HG03139 (cell line): ENCODE data around the gene MME.
A peak's percentile ranks its signal among the peaks of the same experiment; 100 is the strongest.

Source experiments
- ATAC-seq: cut with Tn5 transposase; IDR thresholded peaks from one replicate; pipeline ENCODE4 v1.9.1; 2021; ENCODE audit not compliant: unreplicated experiment

MME gene

DNA sequence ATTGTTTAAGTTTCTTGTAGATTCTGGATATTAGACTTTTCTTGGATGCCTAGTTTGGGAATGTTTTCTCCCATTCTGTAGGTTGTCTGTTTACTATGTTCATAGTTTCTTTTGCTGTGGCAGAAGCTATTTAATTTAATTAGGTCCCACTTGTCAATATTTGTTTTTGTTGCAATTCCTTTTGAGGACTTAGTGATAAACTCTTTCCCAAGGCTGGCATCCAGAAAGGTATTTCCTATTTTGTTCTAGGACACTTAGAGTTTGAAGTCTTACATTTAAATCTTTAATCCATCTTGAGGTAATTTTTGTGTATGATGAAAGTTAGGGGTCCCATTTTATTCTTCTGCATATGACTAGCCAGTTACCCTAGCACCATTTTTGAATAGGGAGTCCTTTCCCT, 54.9 kb downstream of the MME start:
- ATAC-seq: no peak

DNA sequence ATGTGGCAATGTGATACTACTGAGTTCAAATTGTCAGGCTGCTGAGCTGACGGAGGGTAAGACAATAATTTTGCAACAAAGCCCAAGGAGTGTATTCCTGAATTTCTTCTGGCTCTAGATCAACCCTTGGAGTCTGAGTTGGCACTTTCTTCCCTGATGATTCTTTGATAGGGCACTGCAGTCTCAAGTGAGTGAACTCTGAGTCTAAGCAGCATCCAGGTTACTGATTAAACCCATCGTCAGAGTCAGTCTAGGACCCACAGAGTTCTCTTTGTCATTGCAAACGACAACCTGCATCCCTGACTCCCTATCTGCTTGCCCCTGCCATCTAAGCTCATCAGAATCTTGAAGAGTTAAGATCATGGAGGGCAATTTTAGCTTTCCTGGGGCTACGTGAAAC, 58.6 kb downstream of the MME start:
- ATAC-seq: no peak

DNA sequence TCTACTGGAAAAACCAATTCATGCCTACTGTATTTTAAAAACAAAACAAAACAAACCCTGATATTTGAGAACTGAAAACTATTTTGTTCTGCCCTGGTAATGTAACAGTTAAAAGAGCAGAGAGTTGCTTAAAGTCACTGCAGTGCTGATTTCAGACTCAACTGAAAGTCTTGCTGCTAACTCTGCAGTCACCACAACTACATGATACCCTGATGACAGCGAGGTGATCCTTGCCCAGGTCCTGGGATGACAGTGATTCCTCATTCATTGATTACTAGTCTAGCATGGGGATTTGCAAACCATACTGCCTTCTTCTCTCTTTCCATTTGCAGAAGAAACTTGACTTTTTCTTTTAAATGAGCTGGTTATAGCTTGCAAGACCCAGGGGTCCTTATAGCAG, 67.5 kb downstream of the MME start:
- ATAC-seq: no peak

DNA sequence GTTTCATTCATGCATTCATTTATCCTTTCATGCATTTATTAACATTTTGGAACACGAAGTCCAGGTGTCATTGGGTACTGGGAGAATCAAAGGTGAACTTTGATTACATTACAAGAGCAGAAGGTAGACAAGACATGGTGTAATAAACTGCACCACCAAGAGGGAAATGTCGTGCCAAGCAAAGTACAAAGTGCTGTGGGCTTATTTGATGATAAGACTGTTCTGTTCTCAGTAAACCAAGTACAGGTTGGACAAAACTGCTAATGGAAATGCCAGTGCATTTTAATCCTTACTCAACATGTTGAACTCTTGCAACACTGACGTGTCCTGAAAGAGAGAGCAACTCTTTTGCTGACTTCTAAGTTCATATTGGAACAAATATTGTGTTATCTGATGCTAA, 69.4 kb downstream of the MME start:
- ATAC-seq: no peak

DNA sequence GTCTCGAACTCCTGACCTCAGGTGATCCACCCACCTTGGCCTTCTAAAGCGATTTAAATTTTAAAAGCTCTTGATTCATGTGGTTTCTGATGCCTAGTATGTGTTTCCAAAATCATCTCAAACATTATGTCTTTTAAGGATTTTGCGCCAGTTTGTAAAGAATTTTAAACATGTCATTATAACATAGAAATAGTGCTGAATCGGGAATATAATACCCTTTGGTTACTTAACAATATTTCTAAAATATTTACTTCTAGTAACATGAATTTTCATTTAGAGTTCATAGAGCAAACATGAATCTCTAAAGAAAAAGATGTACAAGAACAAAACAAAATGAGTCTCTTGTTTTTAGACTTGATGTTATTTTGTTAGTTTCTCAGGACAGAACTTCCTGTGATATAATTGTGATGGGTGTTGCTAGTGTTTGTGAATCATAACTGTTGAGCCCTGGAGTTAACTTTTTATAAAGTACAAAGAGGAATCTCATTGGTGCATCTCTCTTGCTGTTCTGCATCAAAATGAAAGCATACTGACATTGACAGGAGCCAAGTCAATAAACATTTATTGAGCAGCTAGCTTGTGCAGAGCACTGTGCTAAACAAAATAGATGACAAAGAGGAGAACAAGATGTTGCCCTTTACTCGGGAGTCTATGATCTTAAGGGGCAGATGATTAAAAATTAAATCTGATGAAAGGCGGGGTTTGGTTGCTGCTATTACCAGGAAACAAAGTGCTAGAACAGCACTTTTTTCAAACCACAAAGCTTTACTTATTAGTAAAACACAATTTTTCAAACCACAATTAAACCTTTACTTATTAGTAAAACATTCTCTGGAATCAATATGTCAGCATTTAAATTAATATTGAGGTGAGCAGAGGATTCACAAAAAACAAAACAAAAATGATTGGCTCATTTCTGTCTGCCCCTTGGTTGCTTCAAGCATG, 73.4 kb downstream of the MME start:
- no peak for ATAC-seq

DNA sequence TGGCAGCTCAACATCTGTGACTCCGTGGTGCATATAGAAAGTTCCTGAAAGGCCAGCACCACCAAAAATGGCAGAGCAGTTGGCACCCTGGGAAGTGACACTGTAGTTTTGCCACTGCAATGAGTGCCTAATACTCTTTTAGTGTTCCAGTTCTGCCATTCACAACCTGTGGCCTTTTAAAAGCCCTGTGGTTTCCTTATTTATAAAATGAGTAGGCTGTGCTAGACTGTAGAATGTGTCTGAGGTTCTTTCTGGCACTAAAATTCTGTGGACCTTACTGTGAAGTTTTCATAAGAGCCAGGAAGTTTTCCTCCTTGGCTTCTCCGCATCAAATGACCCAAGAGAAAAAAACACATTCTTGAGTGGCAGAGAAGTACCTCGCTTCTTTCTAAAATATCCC, 74.1 kb downstream of the MME start:
- ATAC-seq: no peak

DNA sequence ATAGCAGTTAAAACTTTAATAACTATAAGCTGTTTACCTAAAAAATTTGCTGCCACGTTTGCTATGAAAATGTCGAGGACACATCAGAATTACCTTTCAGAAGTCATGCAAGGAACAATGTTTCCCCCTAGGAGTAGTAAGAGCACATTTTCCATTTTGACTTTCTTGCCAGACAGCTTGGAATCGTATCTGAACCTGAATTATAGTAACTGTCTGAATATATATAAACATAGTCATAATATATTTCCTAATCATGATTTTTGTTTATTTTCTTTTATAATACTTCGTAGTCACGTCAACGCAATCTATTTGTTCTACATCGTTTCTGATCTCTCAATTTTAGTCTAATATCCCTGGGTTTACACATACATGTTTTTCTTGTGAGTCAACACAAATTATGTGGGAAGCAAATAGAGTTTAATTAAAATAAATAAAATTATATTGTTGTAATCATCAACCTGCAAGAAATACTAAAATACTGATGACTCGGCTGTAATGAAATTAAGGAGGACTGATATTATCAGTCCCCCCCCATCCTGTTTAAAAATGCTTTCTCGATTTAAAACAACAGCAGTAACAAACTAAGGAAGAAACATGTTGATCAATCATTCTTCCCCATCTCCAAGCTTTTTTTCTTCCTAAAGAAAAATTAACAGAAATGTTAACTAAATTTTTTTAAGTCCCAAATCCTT, 78.4 kb downstream of the MME start:
- no peak for ATAC-seq

DNA sequence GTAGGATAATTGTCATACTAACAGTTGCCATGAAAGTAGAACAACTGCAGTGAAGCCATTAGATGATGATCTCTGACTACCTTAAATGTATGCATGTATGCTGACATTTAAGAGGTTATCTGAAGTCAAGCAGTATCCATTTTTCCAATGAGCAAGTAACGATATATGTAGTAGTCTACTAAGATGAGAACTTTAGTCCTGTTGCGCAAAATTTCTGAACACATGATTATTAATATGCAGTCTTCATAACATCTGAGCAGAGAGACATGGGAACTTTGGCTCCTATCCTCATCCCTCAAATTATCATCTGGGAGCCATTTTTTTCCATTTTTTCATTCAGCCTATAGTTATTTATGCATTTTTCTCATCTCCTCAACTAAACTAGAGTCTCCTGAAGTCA, 79.2 kb downstream of the MME start:
- ATAC-seq: no peak

DNA sequence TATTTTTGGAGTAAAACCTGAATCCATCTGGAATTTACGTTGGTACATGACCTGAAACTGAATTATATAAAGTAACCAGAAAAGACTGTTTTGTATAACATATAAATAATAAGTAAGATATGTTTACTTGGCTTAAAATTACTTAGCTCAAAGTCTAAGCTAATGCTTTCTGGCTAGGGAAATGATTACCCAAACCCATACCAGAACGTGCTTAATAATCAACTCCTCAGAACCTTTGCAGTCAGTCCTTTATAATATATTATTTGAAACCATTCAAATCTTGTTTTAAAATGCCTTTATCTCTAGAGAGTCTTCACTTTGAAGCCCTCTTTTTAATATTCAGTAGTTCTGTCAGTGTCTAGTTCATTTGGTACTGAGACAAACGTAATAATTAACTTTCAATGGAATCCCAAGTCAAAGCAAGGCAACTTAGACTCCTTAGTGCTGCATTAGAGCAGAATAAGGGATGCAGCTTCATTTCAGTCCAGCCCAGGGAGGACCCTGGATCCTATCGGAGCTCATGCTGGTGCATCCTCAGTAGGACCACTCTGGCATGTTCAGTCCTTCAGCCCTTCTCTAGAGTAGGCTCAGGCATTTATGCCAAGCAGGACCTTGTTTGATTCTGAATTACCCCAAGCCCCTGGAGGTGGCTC, 81.6 kb downstream of the MME start:
- no peak for ATAC-seq

DNA sequence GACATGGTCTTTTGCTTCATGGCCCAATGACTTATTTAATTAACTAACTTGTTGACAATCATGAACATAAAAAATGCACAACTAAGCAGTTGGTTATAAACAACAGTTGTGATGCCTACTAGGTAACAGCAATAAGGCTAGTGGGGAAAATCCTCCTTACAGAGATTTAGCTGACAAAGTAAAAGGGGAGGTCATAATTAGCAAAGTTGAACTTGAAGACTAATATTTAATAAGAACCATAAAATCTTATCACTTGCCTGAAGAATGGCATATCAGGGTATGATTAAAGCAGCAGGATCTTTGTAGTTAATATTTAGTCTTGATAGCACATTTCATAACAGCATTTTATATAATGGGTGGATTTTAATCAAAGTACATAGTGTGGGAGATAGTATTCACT, 84.2 kb downstream of the MME start:
- ATAC-seq: no peak

DNA sequence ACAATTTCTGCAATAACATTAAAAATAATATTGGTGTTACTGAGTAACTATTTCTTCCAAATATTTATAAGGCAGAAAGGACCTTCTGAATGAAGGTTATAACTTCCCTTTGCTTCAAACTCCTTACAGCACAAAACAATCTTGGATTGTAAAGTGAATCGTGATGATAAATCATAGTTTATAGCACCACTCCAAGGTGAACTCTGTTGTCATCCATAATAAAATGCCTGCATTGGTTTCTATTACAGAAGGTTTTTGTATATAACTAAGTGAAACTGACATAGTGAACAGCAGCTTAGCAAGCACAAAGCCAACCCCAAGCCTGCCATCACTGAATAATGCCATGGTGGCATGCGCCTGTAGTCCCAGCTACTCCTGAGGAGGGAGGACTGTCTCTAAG, 86.3 kb downstream of the MME start:
- ATAC-seq: no peak

DNA sequence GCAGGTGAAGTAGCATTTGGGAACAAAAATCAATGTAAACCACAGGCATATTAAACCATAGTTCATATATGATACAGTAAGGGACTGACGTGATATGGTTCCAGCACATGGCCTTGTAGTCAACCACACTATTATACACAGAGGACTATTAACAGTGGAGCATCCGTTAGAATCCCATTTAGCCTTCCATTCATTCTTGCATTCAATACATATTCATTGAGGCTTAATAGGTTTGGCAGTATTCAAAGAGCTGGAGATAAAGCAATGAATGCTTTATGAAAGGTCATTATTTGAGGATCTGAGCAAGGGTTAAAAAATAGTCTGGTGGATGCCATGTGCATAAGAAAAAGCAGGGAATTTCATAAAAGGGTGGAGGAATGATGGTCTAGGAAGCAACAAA, 89.1 kb downstream of the MME start:
- no peak for ATAC-seq

DNA sequence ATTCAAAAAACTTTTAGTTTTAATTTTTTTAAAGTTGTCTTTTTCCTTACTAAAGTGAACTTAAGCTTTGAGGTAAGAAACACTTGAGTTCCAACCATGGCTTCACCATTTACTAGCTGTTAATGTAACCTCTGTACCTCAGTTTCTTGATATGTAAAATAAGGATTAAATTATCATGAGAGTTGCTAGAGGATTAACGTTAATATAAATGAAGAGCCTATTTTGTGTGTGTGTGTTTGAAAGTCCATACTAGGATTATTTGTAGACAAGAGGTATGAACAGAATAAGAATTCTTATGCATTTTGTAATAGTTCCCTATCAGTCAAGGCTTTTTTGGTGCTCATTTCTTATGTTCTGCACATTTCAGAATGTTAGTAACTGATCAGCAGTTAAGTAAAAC, 93.7 kb downstream of the MME start:
- ATAC-seq: no peak

DNA sequence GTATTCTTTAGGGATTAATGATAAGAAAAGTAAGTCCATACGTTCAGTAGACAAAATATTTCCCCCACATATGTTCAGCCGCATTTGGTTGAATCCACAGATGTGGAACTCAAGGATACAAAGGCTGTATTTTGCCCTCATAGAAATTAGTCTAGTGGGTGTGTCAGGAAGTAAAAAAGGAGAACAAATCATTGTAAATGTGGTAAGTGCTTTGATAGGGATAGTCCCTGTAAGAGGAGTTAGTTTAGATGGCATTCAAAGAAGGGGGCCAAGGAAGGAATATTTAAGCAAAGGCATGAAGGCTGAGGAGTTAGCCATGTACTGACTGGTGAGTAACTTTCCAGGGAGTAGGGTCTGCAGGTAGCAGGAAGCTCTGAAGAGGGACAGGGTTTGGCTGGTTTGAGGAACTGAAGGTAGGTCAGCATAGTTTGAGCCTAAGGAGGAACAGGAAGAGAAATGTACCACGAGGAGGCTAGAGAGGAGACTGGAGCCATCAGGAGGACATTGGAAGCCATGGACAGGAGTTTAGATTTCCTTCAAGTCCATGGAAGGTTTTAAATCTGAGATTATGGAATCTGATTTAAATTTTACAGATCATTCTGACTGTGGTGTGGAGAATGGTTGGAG, 98.8 kb downstream of the MME start:
- no peak for ATAC-seq

DNA sequence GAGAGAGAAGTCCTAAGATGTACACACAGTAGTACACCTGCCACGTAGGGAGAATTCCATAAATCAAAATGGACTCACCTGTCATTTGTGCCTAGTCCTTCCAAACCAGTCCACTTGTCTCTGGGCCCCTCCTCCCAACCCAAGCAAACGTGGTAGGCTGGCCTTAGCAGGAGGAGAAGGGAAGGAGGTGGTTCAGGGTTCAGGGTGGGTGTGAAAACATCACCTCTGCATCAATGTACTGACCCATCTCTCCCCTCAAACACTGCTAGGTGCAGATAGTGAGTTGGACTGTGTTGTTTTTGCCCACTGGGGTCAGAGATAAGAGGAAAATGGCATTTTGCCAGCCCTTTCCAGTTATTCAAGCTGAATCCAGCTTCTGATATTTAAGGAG, 99.3 kb downstream of the MME start:
- ATAC-seq: no peak

DNA sequence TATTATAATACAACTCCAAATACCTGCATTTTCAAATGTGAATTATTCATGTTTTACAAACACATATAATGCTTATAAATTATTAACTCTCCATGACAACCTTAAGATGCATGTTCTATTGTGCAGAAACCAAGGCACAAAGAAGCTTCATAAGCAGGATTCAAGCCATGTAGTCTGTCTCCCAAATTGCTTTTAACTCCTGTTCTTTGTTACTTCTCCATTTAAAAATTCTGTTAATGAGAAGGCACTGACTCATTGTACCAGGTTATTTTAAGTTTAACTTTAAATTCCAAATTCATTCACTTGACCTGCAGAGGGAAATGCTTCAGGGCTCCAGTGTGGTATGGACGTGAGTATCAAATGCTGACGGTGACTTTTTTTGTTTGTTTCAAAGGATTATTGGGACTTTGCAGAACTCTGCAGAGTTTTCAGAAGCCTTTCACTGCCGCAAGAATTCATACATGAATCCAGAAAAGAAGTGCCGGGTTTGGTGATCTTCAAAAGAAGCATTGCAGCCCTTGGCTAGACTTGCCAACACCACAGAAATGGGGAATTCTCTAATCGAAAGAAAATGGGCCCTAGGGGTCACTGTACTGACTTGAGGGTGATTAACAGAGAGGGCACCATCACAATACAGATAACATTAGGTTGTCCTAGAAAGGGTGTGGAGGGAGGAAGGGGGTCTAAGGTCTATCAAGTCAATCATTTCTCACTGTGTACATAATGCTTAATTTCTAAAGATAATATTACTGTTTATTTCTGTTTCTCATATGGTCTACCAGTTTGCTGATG, 100.0 kb downstream of the MME start:
- no peak for ATAC-seq

DNA sequence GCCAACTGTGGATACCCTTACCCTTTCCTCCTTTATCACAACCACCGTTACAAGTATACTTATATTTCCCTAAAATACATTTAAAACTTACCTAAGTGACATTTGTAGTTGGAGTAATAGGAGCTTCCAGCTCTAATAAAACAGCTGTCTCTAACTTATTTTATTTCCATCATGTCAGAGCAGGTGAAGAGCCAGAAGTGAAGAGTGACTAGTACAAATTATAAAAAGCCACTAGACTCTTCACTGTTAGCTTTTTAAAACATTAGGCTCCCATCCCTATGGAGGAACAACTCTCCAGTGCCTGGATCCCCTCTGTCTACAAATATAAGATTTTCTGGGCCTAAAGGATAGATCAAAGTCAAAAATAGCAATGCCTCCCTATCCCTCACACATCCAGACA, 102.3 kb downstream of the MME start:
- no peak for ATAC-seq

DNA sequence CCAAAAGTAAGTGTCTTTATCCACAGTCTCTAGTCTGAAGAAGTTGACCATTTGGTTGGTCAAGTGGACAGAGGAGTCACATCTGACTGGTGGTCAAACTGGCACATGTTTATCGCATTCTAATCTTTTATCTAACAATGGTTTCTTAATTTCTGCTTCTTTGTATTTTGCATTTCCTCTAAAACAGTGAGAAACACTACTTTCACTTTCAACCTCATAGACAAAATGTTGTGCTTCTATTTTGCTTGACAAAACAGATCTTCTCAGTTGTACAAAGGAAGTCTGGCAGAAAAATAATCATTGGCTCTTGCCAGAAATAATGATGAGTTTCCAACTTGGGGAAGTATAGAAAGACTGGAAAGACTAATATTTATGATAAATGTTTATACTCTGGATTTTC, 103.9 kb downstream of the MME start:
- ATAC-seq: peak; percentile 60

DNA sequence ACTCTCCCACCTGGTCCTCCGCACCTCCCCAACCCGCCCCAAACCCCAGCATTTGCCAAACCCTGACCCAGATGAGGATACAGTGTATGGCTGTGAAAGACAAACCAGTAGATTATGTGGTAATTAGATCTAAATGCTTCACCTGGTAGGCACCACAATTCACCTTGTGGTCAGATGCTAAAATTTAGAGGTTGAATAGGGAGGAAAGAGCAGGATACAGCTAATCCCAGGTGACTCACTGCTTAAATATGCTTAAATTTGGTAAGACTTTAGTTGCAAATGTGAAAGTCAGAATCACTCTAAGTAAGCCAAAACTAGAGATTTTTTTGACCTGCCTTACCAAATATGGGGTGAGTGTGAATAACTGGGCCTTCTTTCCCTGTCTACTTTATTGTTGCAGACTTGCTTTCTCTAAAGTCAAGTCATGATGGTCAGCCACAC, 105.5 kb downstream of the MME start:
- no peak for ATAC-seq

DNA sequence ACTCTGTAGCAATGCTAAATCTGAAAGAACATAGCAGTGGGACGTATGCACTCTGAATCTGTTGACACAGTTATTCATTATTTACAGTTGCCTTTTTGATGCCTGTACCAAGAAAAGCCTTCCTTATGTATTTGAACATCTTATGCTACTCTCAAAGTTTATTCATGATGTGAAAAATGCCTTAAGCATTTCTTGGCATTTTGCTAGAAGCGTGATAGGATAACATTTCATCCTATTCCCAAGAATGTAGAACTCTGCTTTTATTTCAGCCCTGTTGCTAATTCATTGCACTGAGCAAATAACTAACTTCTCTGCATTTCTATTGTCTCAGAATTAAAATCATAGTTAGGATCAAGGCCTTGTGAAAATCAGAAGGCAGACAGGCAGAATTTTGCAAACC, 107.9 kb downstream of the MME start:
- no peak for ATAC-seq

DNA sequence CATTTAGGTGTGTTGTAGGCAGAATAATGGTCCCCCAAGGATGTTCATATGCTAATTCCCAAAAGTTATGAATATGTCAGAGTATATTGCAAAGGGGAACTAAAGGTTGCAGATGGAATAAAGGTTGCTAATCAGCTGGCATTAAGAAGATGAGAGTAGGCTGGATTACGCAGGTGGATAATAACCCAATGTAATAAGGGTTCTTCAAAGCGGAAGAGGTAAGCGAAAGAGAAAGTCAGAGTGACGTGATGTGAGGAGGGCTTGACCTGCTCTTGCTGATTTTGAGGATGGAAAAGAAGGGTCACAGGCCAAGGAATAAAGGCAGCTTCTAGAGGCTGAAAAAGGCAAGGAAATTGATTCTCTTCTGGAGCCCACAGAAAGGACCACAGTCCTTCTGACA, 109.4 kb downstream of the MME start:
- ATAC-seq: no peak
